HG03159 (cell line): ENCODE results near the gene VWA1.
"Not testable (repeated sequence)": the region's sequence is repeated elsewhere in the genome, so short reads cannot be mapped to it uniquely, and the experiment has no call there.

Source experiments
- ATAC-seq: cut with Tn5 transposase; IDR thresholded peaks from one replicate; pipeline ENCODE4 v1.9.1; 2021; ENCODE audit warnings: mild to moderate bottlenecking, moderate library complexity; ENCODE audit not compliant: unreplicated experiment

VWA1 gene

DNA sequence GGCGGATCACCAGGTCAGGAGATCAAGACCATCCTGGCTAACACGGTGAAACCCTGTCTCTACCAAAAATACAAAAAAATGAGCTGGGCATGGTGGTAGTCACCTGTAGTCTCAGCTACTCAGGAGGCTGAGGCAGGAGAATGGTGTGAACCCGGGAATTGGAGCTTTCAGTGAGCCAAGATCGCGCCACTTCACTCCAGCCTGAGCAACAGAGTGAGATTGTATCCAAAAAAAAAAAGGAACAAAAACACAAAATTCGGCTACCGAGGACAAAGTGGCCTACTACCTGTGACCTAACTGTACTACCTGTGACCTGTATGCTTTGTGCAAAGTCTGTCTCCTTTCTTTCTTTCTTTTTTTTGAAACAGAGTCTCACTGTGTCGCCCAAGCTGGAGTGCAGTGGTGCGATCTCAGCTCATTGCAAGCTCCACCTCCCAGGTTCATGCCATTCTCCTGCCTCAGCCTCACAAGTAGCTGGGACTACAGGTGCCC, 32.5 kb upstream of the VWA1 start:
- ATAC-seq: not testable (repeated sequence)

DNA sequence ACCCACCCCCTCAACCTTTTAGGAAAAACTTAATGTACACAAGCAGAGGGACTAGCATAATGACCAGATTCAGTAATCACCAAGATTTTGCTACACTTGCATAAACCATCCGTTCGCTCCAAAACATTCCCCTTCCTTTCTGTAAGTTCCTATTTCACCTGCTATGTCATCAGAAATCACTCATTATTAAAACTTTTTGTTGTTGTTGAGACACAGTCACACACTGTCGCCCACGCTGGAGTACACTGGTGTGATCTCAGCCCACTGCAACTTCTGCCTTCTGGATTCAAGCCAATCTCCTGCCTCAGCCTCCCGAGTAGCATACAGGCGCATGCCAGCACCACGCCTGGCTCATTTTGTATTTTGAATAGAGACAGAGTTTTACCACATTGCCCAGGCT, 31.8 kb upstream of the VWA1 start:
- no peak for ATAC-seq

DNA sequence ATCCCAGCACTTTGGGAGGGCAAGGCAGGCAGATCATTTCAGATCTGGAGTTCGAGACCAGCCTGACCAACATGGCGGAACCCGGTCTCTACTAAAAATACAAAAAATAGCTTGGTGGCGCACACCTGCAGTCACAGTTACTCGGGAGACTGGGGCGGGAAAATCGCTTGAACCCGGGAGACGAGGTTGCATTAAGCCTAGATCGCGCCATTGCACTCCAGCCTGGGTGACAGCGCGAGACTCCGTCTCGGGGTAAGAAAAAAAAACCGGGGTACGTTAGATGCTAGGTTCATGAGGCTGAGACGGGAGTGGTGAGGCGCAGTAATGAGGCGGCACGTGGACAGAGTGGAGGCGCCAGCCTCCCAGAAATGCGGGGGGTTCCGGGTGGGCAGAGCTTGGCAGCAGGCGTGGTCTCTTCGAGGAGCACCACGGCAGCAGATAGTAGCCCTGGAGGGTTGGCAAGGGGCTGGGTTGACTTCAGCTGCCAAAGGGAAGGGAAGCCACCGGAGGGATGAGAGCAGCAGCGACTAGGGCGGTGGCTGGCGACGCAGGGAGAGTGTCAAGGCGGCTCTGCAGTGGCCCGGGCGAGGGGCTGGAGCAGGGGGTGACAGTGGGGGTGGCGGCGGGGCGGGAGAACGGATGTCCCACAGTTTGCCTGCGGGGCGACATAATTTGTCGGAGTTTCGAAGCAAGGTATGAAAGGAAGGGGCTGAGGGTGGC, 29.2 kb upstream of the VWA1 start:
- no peak for ATAC-seq

DNA sequence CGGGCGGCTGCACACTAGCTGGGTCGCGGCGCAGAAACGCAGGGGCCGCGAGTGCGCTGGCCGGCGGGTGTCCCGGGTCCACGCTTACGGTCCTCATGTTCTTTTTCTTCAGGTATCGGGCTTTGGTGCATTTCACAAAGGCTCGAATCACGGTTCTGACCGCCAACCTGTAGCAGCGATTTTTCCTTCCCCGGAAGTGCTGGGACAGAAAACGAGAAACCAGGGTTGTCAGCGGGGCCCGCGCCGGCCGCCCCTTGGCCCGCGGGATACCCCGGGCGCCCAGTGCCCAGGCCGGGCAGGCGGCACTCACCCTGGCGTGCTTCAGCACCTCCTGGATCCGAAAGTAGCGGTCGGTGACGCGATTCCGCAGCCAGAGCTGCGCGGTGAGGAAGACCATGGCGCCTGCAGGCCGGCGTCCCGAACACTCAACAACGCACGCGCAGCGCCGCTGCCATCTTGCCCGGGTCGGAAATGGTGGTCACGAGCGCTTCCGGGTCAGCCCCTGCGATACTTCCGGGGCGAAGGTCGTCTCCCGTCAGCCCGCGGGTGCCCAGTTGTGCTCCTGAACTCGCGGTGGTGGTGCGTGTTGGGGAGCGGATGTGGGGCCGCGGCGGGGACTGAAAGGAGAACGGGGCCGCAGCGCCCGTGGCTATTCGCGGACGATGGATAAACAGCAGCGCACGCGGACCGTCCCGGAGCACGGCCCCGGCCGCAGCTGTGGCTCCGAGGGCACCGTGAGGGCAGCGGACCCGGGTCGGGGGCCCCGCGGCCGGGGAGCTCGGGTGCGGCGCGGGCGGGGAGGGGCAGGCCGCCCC, 28.5 kb upstream of the VWA1 start, which contains the start of gene MRPL20:
TSS of gene MRPL20 (minus strand) at position 473 of the 815 bp plus-strand sequence. CDS start at position 397, 76 bp downstream.
- ATAC-seq: peak; percentile 89

DNA sequence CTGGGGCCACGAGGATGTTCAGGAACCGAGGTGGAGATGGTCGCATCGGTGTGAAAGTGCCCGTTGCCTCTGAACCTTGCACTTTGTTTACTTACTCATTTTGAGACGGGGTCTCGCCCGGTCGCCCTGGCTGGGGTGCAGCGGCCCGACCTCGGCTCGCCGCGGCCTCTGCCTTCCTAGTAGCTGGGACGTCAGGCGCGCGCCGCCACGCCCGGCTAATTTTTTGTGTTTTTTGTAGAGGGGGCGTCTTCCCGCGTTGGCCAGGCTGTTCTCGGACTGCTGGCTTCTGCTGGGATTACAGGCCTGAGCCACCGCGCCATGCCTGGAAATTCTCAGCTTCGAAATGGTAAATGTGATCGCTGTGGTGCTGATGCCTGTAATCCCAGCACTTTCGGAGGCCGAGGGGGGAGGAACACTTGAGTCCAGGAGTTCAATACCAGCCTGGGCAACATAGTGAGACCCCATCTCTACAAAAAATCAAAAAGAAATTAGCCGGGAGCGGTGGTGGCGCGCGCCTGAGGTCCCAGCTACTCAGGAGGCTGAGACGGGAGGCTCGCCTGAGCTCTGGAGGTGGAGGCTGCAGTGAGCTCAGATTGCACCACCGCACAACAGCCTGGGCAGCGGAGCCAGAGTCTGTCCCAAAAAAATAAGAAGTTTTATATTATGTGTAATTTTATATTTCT, 27.7 kb upstream of the VWA1 start:
- ATAC-seq: peak; percentile 26

DNA sequence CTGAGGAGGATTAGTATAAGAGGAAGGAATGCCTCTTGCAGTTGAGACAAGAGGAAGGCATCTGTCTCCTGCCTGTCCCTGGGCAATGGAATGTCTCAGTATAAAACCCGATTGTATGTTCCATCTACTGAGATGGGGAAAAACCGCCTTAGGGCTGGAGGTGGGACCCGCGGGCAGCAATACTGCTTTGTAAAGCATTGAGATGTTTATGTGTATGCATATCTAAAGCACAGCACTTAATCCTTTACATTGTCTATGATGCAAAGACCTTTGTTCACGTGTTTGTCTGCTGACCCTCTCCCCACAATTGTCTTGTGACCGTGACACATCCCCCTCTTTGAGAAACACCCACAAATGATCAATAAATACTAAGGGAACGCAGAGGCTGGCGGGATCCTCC, 25.3 kb upstream of the VWA1 start:
- ATAC-seq: not testable (repeated sequence)

DNA sequence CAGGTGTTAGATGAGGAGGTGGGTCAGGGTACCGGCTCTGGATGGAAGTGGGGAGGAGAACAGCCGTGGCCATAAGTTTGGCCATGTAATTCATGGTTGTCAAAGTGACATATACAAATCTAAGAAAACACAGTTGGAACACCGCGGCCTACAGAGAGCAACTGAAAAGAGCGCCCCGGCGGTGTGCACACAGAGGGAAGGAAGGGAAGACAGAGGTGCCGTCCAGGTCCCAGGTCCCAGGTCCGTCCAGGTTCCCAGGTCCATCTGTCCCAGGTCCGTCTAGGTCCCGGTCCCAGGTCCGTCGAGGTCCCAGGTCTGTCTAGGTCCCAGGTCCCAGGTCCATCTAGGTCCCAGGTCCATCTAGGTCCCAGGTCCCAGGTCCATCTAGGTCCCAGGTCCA, 23.9 kb upstream of the VWA1 start:
- no peak for ATAC-seq

DNA sequence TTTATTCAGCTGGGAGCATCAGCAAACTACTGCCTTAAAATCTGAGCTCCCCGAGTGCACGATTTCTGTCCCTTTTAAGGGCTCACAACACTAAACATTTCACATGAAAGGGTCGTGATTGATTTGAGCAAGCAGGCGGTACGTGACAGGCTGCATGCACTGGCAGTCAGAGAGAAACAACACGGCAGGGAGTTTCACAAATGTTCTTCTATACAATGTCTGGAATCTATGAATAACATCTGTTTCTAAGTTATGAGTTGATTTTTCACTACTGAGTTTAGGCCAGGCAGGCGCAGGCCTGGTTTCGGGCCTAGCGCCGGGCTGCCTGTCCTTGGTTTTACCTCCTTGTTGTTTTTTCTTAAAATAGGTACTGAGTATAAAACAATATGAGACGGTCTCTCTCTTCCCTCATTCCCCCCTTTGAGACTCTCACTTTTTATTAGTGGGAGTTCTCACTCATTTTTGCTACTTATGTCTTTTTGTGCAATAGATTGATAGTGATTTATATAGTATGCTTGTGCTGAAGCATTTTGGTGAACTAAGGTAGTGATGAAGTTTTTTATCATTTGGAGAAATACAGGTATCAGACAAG, 23.1 kb upstream of the VWA1 start:
- ATAC-seq: not testable (repeated sequence)

DNA sequence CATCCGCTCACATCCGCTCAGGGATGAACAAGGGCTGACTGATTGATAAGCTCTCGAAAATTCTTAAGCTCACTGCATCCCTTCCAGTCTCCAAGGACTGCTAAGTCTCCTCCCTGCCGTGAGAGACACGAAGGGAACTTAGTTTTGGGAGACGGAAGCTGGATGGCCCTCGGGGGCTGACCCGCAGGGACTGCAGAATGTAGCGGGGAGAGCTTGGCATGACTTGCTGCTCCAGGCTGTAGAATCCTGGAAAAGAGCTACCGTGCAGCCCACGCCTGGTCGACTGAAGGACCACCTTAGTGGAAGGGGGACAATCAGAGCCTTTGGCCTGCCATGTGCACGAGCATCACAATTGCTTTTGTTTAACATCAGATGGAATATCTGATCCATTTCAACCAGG, 19.7 kb upstream of the VWA1 start:
- ATAC-seq: no peak

DNA sequence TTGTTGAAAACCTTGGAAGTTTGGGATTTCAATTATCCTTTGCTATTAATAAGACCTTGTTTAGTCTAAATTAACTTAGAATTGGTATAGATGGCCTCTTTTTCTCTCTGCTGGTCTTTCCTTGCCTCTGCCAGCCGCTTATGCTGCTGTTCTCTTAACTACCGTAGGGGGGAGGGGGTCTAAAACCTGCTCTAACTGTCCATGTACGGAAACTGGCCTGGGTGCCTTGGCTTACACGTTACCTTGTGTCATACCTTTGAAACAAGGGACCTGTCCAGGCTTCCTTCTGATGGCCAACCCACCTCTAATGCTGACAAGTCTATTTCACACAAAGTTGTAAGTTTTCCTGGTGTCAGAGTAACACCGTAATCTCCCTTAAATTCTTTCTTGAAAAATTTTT, 18.1 kb upstream of the VWA1 start:
- not testable (repeated sequence) for ATAC-seq

DNA sequence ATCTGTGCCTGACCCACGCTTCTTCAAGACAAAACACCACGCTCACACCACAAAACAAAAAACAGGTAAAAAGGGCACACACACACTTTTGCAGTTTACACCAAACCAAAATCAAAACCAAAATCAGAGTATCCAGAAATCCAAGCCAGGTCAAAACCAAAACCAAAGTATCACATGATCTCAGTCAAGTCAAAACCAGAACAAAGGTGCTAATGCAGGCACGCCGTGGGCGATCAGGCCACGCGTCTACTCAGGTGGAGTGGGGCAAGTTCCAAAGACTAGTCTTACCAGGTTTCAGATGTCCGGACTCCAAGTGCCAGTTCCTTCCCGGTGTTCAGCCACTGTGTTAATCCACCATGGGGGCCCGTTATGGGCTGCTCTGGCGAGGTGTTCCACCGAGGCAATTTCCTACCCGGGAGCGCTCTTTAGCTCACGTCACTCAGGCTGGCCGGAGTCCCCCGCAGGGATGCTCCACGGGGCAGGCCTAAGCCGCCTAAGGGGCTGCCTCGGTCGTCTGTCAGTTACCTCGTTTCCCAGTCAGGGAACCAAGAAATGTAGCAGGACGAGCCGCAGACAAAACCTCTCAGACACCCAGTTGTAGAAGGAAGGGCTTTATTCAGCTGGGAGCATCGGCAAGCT, 17.5 kb upstream of the VWA1 start:
- not testable (repeated sequence) for ATAC-seq

DNA sequence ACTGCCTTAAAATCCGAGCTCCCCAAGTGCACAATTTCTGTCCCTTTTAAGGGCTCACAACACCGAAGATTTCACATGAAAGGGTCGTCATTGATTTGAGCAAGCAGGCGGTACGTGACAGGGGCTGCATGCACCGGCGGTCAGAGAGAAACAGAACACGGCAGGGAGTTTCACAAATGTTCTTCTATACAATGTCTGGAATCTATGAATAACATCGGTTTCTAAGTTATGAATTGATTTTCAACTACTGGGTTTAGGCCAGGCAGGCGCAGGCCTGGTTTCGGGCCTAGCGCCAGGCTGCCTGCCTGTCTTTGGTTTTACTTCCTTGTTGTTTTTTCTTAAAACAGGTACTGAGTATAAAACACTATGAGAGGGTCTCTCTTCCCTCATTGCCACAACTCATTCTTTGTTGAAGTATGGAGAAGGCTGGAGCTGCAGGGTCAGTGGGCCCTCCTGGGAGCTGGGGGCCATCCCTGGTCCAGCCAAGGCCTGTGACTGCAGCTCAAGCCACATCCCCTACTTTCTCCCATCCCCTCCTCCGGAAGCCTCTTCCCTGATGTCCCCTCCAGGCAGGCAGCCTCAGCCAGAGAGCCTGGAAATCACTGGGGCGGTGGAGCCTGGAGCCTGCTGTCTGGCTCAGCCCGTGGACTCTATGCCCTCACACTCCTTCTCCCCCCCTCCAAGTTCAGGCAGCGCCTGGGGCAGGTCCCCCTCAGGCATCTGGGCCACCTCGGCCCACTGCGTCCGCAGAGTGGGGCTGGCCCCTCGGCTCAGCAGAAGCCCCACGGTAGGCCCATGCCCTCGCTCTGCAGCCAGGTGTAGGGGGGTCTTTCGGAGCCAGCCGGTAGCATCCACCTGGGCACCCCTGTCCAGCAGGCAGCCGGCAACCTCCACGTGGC, 16.8 kb upstream of the VWA1 start:
- no peak for ATAC-seq

DNA sequence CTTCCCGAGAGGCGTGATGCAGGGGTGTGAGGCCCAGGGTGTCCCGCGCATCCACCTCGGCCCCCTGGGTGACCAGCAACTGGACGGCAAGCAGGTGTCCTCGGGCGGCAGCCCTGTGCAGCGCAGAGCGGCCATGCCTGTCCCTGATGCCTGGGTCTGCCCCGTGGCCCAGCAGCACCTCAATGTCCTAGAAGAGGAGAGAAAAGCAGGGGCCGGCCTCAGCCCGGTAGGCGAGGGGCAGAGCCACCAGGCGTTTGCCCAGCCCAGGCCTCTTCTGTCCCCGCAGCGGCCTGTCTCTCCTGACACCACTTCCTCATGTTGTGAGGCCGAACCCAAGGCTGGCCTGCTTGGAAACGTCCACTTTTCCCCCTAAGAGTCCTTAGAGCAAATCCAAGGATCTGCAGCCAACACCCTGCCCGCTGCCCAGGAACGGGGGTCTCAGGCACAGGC, 16.1 kb upstream of the VWA1 start:
- ATAC-seq: no peak

DNA sequence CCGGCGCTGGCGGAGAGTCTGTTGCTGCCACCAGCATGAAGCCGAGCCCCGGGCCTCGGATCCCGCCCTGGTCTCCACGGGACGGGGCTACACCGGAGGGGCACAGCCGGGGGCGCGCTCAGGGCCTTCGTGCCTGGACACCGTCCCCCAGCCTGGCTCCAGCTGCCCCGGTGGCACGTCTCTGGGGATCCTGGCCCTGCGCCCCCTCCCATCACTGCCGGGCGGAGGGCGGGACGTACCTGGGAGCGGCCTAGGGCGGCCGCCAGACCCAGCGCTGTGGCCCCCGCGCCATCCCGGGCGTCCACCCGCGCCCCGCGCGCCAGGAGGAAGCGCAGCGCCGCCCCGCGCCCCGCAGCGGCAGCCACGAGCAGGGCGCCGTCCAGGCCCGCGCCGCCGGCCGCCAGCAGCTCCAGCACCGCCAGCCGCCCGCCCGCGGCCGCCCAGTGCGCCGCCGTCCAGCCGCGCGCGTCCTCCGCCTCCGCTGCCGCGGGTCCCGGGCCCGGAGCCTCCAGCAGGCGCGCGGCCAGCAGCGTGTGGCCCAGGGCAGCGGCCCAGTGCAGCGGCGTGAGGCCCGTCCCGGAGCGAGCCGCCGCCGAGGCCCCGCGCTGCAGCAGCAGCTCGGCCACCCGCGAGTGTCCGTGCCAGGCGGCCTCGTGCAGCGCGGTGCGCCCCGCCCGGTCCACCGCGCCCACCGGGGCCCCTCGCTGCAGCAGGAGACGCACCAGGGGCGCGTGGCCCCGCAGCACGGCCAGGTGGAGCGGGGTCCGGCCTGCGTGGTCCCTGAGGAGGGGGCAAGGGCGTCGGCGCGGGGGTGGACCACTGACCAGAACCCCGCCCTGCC, 15.5 kb upstream of the VWA1 start:
- ATAC-seq: no peak

DNA sequence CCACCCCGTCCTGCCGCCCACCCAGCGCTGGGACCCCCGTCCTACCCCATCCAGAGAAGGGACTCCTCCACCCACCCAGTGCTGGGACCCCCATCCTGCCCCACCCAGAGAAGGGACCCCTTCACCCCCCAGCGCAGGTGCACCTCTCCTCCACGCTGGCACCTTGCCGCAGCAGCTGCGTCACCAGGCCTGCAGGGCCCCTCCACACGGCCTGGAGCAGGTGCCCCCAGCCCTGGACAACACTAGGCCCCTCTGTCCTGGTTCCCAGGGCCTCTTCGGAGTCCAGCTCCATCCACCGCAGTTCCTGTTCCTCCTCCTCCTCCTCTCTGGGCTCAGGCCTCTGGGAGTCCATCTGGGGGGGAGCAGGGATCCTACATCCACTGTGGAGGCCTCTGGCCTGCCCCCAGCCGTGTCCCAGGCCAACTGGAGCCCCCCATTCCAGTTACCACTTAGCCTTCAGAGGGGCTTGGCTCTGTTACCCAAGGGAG, 14.8 kb upstream of the VWA1 start:
- ATAC-seq: no peak

DNA sequence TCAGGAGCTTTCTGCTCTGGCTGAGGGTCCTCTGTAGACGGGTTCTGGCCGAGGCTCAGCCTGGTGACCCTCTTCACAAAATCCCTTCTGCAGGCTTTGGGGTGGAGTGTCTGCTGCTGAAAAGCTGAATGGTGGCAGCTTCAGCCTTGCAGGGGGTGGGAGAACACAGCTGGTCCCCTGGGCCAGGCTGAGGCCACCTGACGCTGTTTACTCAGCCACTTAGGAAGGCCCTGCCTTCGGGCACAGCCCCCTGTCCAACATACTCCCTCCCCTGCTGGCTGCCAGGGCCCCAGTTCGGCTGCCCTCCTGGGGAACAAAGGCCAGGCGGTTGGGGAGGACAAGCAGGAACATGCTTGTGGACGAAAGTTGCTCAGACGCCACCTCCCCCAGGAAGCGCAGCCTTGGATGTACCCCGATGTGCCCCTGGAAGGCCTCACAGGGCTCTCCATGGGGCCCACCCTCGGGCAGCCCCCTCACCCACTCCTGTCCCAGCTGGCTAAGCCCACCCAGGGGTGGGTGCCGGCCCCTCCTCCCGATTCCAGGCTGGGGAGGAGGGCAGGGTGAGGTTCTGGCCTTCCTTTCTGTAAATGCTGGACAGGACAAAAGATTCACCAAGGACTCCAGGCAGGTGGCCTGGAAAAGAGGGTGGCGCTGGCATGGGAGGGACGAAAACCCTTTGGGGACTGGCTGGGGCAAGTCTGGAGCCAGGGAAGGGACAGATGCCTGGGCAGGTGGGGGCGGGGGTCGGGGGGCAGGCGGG, 14.2 kb upstream of the VWA1 start, which contains the start of gene ANKRD65:
TSS of gene ANKRD65 (minus strand) at position 130 of the 760 bp plus-strand sequence. CDS start 271 bp downstream, outside the sequence.
- no peak for ATAC-seq

DNA sequence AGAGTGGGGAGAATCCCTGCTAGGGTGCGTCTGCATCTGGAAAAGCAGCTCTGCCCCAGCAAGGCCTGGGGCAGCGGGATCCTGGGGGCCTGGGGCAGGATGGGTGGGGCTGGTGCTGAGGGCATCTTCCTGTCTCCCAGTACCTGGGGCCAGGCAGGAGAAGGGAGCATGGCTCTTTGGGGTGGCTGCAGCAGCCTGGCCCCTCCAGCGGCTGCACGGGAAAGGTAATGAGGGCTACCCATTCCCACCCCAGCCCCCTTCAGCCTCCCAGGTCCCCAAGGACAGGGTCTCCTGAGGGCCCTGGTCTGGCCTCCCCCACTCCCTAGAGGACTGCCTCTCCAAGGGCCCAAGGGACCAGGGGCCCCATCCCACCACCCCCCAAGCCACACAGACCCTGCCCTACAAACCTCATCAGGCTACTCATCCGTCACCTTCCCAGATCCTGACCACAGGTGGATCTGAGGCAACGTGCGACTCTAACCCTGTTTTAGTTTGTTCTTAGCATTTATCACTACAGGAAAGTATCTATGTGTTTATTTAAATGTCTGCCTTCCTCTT, 13.5 kb upstream of the VWA1 start:
- no peak for ATAC-seq
